GM18868 (cell line): Measurements from ENCODE around the gene FIZ1.

Source experiments
- ATAC-seq: cut with Tn5 transposase; IDR thresholded peaks from one replicate; pipeline ENCODE4 v1.9.1; 2021; ENCODE audit warnings: mild to moderate bottlenecking, moderate library complexity; ENCODE audit not compliant: unreplicated experiment

FIZ1 gene

GRCh38 chr19:55635856-55636440 is 36.6 kb upstream of the FIZ1 start:
- ATAC-seq: no peak

DNA sequence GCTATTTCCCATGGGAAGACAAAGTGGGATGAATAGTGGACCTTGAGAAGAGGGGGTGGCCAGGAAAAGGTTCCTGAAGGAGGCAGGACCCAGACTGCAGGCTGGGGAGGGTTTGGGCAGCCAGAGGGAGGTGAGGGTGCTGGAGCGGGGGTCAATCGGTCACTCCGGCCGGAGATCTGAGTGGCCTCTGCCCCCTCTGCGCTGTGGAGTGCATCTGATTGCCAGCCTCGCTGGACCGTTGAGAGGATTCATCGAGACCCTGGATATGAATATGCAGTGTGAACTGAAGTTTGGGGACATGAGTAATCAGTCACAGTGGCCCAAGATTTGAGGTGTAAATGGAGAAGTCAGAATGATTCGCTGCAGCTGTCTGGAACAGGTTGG is 36.0 kb upstream of the FIZ1 start:
- no peak for ATAC-seq

DNA sequence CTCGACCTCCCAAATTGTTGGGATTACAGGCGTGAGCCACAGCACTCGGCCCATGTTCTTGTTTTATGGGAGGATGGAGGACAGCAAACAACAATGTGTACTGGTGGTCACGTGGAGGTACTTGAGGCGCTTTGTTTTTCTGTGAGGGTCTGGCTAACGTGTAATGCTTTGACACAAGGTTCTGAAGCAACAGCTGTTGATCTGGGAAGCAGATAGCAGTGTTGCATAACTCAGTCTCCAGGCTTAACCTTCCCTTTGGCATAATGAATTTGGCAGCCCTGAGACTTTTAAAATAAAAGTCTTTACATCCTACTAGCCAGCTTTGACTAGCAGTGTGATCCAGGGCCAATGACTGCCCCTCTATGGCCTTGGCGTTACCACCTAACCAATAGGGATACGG is 34.5 kb upstream of the FIZ1 start:
- no peak for ATAC-seq

DNA sequence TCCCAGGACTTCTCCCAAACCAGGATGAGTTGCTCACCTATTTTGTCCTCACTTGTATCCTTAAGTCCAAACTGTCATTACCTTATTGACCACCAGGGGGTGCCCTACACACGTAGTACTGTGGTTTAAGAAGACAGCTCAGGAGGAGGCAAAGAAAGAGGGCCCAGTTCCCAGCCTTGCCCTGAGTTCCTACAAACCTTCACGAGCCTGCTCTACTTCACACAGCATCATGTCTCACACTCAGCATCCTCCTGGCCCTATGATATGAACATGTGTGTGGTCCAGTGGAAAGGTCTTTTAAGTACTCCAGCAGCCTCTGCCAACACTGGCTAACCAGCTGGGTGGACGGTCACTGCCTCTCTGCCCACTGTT is 33.1 kb upstream of the FIZ1 start:
- ATAC-seq: peak; percentile 44

DNA sequence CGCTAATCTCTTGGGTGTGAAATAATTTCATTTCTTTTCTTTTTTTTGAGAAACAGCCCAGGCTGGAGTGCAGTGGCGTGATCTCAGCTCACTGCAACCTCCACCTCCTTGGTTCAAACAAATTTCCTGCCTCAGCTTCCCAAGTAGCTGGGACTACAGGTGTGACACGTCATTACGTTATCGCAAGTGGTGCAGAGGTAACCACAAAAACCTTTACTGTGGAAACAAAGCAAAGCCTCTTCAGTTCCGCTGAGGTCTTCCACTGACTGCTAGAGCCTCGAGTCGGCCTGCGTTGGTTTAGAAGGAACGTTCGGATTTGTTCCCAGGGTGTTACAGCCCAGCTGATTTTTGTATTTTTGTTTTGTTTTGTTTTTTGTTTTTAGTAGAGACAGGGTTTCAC is 27.0 kb upstream of the FIZ1 start:
- ATAC-seq: no peak

- ATAC-seq: no peak
Measured at GRCh38 chr19:55625004-55625326, 25.6 kb upstream of the FIZ1 start.

- no peak for ATAC-seq
Measured at GRCh38 chr19:55624109-55625003, 25.0 kb upstream of the FIZ1 start, which contains the start of gene ZNF784. Gene ZNF784, minus strand, starts transcription at chr19:55624566. Its CDS starts 5 bp downstream, at chr19:55624561.

- no peak for ATAC-seq
Measured at GRCh38 chr19:55623561-55623960, 24.2 kb upstream of the FIZ1 start.

DNA sequence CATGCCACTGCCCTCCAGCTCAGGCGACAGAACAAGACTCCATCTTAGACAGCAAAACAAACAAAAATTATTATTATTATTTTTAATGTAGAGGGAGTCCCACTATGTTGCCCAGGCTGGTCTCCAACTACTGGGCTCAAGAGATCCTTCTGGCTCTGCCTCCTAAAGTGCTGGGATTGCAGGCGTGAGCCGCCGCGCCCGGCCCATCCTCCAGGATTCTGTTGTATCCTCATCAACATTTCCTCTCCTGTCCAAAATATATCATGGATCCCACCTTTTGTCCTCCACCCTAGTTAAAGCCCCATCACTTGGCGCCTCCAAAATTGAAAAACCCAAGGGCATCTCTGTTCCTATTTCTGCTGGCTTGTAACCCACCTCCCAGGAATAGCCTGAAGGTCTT is 23.8 kb upstream of the FIZ1 start:
- no peak for ATAC-seq

GRCh38 chr19:55622242-55622969 is 23.1 kb upstream of the FIZ1 start:
- no peak for ATAC-seq

DNA sequence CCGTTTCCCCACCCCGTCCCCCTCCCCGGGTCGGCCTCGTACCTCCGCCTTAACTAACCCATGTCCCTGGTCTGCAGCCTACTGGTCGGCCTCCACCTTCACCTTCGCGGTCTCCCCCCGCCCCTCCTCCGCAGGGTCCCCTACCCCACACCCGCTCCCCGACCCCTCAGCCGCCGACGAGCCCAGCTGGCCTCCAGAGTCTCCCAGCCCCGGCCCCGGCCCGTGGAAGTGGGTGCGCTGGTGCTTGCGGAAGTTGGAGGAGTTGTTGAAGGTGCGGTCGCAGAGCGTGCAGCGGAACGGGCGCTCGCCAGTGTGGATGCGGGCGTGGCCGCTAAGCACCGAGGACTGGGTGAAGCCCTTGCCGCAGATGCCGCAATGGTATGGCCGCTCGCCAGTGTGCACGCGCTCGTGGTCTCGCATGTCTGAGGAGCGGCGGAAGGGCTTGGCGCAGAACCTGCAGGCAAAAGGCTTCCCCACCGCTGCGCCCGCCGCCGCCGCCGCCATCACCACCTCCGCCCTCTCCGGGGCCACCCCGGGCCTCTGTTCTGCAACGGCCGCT is 22.4 kb upstream of the FIZ1 start:
- no peak for ATAC-seq

DNA sequence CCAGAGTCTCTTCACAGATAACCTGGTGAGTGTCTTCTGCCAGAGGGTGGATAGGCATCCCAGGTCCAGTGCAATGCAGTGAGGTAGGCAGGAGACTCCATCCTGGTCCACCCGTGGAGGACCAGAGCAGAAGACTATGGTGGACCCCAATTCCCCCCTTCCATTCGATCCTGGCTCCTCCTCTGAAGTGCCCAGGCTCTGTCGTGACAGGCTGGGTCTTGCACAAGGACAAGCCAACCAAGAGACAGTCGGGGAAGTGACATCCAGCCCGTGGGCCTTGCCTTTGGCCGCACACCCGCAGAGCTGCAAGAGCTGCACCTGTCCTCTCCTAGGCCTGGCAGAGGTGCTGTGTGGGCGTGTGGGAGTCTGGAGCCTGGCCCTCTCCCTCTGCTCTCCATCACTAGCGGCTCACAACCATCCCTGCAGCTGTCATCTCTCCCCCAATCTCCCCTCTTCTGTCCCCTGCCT is 21.9 kb upstream of the FIZ1 start:
- no peak for ATAC-seq

- no peak for ATAC-seq
Measured at GRCh38 chr19:55620410-55621204, 21.3 kb upstream of the FIZ1 start.

DNA sequence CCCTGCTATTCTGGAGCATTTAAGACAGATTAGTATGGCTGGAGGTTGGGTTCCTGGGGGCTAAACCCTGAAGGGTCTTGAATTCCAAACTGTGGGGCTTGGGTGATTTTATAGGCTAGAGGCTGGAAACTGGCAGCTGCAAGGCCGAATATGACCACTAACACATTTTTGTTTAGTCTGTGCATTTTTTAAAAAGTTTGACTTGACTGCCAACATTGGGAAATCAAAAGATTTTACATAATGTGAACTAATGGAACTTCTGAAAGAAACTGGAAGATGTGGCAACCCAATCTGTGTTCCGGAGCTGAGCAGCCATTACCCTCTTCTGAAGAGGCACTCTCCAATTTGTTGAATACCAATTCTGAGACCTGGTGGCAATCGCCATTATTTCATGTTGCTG is 20.0 kb upstream of the FIZ1 start:
- ATAC-seq: no peak

- no peak for ATAC-seq
Measured at GRCh38 chr19:55618426-55618825, 19.1 kb upstream of the FIZ1 start.

- no peak for ATAC-seq
Measured at GRCh38 chr19:55617426-55617825, 18.1 kb upstream of the FIZ1 start.

DNA sequence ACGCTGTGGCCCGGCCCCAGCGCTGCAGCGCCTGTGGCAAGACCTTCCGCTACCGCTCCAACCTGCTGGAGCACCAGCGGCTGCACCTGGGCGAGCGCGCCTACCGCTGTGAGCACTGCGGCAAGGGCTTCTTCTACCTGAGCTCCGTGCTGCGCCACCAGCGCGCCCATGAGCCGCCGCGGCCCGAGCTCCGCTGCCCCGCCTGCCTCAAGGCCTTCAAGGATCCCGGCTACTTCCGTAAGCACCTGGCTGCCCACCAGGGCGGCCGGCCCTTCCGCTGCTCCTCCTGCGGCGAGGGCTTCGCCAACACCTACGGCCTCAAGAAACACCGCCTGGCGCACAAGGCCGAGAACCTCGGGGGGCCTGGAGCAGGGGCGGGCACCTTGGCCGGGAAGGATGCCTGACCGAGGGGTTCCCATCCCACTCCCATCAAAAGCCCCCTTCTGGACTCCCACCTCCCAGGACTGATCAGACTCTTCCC is 17.1 kb upstream of the FIZ1 start:
- no peak for ATAC-seq

DNA sequence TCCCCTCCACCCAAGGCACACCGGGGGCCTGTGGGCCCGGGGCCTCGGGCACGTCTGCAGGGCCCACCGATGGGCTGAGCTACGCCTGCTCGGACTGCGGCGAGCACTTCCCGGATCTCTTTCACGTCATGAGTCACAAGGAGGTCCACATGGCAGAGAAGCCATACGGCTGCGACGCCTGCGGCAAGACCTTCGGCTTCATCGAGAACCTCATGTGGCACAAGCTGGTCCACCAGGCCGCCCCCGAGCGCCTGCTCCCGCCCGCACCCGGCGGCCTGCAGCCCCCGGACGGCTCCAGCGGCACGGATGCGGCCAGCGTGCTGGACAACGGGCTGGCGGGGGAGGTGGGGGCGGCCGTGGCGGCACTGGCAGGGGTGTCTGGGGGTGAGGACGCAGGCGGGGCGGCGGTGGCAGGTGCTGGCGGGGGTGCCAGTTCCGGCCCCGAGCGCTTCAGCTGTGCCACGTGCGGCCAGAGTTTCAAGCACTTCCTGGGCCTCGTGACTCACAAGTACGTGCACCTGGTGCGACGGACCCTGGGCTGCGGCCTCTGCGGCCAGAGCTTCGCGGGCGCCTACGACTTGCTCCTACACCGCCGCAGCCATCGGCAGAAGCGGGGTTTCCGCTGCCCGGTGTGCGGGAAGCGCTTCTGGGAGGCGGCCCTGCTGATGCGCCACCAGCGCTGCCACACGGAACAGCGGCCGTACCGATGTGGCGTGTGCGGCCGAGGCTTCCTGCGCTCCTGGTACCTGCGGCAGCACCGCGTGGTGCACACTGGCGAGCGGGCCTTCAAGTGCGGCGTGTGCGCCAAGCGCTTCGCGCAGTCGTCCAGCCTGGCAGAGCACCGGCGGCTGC is 16.5 kb upstream of the FIZ1 start:
- no peak for ATAC-seq

DNA sequence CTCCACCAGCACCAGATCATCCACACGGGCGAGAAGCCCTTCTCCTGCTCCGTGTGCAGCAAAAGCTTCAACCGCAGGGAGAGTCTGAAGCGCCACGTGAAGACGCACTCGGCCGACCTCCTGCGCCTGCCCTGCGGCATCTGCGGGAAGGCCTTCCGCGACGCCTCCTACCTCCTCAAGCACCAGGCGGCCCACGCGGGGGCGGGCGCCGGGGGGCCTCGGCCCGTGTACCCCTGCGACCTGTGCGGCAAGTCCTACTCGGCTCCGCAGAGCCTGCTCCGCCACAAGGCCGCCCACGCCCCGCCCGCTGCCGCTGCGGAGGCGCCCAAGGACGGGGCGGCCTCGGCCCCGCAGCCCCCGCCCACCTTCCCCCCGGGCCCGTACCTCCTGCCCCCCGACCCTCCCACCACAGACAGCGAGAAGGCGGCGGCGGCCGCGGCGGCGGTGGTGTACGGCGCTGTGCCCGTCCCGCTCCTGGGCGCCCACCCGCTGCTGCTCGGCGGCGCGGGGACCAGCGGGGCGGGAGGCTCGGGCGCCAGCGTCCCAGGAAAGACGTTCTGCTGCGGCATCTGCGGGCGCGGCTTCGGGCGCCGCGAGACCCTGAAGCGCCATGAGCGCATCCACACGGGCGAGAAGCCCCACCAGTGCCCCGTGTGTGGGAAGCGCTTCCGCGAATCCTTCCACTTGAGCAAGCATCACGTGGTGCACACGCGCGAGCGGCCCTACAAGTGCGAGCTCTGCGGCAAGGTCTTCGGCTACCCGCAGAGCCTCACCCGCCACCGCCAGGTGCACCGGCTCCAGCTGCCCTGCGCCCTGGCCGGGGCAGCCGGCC is 15.6 kb upstream of the FIZ1 start:
- ATAC-seq: no peak
